Uterus (tissue), 2 donors: ENCODE data around the gene FNDC5.

Experiments used
- CTCF ChIP-seq, 4 experiments: fragments of 200-600 bp in 2 of 4; fragments of 450-650 bp in 2 of 4; sonication (generic) in 2 of 4; IDR thresholded peaks; one replicate each; pipeline ENCODE4 v1.5.1; 2016 to 2019; ENCODE audit warnings: antibody characterized with exemption in 4 of 4, mild to moderate bottlenecking in 2 of 4, moderate library complexity in 1 of 4
- POLR2A ChIP-seq, 2 donors: fragments of 450-650 bp; IDR thresholded peaks; one replicate each; pipeline ENCODE4 v1.6.1; 2016; ENCODE audit warnings: antibody characterized with exemption in 2 of 2, mild to moderate bottlenecking in 1 of 2, moderate library complexity in 1 of 2

GRCh38 chr1:32891241-32891570 is 20.5 kb upstream of the FNDC5 start:
- no peak for TF ChIP-seq CTCF (IDR thresholded peaks at IDR 0.05)
- no peak for TF ChIP-seq POLR2A (IDR thresholded peaks at IDR 0.05)
